GM21381 (cell line): ENCODE data around the gene IFT52.
"Not testable (repeated sequence)": the region's sequence is repeated elsewhere in the genome, so short reads cannot be mapped to it uniquely, and the experiment has no call there.

ENCODE experiments used
- ATAC-seq: cut with Tn5 transposase; IDR thresholded peaks from one replicate; pipeline ENCODE4 v1.9.1; 2021; ENCODE audit warnings: mild to moderate bottlenecking, moderate library complexity; ENCODE audit not compliant: unreplicated experiment

The IFT52 gene

GRCh38 chr20:43636429-43636828 is 45.7 kb downstream of the IFT52 start:
- no peak for ATAC-seq

GRCh38 chr20:43642548-43642947 is 51.8 kb downstream of the IFT52 start:
- no peak for ATAC-seq

- ATAC-seq: no peak
These were observed 60.3 kb downstream of the IFT52 start for GRCh38 chr20:43650997-43651525.

- not testable (repeated sequence) for ATAC-seq
These were observed 61.0 kb downstream of the IFT52 start for GRCh38 chr20:43651650-43652184.

GRCh38 chr20:43653966-43654365 is 63.2 kb downstream of the IFT52 start:
- no peak for ATAC-seq

- not testable (repeated sequence) for ATAC-seq
These were observed 64.4 kb downstream of the IFT52 start for GRCh38 chr20:43655176-43655575.

GRCh38 chr20:43655937-43656336 is 65.2 kb downstream of the IFT52 start:
- no peak for ATAC-seq

GRCh38 chr20:43658069-43658722 is 67.5 kb downstream of the IFT52 start:
- ATAC-seq: peak; percentile 3

GRCh38 chr20:43658723-43659419 is 68.1 kb downstream of the IFT52 start:
- ATAC-seq: no peak

- no peak for ATAC-seq
These were observed 72.4 kb downstream of the IFT52 start for GRCh38 chr20:43662943-43663655.

GRCh38 chr20:43665466-43666176 is 74.9 kb downstream of the IFT52 start:
- ATAC-seq: no peak

GRCh38 chr20:43666376-43667328 is 75.9 kb downstream of the IFT52 start, which contains the start of gene MYBL2:
MYBL2 (plus strand) TSS chr20:43667114; CDS start chr20:43667284, 170 bp downstream.
- peak; percentile 75 for ATAC-seq

- ATAC-seq: peak; percentile 24
These were observed 76.8 kb downstream of the IFT52 start for GRCh38 chr20:43667341-43668132.

- no peak for ATAC-seq
These were observed 78.6 kb downstream of the IFT52 start for GRCh38 chr20:43669332-43669731.

GRCh38 chr20:43670423-43670822 is 79.7 kb downstream of the IFT52 start:
- ATAC-seq: no peak

GRCh38 chr20:43676368-43676767 is 85.6 kb downstream of the IFT52 start:
- ATAC-seq: no peak

GRCh38 chr20:43680981-43681380 is 90.2 kb downstream of the IFT52 start:
- peak; percentile 2 for ATAC-seq

- ATAC-seq: peak; percentile 27
These were observed 90.8 kb downstream of the IFT52 start for GRCh38 chr20:43681468-43681942.
